IPS DF 4.7 (cell line): ENCODE measurements around the gene SLC19A1.

Source experiments
- DNase-seq: peaks from one replicate; pipeline ENCODE4 v3.0.0-alpha.2; 2013; ENCODE audit warnings: low spot score; ENCODE audit errors: extremely low read depth

SLC19A1 gene

DNA sequence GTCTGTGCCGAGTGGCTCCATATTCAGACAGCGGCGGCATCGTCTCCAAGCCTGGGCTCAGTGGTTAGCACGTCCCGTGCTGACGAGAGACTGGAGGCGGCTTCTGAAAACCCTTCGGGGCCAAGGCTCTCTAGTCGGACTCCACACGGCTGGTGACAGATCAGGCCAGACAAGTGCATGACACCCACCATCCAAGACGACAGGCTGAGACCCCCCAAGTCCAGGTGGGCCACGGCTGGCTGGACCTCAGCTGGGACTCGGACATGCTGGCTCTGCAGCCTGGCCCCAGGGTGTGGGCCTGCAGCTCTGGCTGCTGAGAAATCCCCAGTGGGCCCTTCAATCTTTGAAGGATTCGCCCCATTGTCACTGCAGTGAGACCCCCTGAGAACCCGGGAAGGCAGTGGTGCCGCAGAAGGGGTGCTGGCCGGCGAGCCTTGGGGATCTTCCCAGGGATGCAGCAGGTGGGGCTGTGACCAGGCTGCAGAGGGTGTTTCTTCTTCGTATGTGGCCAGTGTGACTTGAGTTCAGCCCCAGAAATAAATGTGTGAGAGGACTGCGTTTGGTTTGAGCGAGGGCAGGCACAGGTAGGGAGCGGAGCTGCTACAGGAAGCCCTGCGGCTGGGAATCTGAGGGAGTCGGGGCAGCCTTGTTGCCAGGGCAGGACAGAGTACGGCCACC is 15.9 kb upstream of the SLC19A1 start:
- no peak for DNase-seq

GRCh38 chr21:45557616-45558043 is 15.4 kb upstream of the SLC19A1 start:
- no peak for DNase-seq

DNA sequence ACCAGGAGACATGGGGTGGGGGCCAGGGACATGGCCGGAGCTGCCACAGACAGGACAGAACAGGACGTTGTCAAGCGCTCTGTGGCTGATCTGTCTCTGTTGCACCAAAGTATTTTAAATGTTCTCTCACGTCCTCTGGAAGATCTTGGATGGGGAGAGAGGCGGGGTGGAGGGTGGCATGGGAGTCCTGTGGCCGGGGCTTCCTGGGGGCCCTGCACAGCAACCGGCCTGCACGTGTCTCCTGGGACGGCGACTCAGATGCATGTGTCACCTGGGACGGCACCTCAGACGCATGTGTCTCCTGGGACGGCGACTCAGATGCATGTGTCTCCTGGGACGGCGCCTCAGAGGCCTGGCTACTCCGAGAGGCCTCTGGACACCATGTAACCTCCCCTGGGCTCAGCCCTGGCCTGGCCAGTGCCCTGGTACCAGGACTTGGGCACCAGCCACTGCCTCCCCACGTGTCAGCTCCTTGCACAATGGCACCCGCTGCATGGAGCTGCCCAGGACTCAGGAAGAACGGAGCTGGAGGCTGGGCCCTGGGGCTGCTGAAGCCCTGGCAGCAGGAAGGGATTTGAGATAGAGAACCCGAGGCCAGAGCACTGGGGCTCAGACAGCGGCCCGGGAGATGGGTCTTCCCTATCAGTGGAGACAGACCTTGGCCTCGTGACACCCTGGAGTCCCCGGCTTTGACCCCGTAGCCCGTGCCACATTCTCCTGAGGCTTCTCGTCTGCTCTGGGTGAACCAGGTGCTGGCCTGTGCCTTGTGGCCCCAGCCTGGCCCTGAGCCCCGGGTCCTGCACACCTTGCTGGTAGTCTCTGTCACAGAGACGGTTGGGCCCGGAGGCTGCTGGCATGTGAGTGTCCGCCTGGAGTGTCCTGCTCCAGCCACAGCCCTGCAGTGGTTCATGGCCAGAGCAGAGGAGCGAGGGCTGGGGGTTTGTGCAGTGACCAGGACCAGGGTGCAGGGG is 14.7 kb upstream of the SLC19A1 start:
- DNase-seq: no peak

DNA sequence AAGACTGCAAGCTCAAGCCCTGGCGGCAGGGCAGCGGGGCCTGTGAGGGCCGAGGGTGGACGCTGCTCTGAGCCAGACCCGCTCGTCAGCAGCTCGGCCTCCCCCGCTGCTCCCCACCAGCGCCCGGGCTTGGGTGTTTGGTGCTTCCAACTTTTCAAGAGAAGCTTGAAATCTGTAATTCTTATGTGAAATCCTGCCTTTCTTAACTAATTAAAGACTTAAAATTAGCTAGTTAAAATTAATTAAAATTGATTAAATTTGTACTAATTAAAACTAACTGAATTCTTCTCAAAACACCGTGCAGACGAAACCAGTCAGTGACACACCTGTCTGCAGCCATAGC is 14.0 kb upstream of the SLC19A1 start:
- no peak for DNase-seq

DNA sequence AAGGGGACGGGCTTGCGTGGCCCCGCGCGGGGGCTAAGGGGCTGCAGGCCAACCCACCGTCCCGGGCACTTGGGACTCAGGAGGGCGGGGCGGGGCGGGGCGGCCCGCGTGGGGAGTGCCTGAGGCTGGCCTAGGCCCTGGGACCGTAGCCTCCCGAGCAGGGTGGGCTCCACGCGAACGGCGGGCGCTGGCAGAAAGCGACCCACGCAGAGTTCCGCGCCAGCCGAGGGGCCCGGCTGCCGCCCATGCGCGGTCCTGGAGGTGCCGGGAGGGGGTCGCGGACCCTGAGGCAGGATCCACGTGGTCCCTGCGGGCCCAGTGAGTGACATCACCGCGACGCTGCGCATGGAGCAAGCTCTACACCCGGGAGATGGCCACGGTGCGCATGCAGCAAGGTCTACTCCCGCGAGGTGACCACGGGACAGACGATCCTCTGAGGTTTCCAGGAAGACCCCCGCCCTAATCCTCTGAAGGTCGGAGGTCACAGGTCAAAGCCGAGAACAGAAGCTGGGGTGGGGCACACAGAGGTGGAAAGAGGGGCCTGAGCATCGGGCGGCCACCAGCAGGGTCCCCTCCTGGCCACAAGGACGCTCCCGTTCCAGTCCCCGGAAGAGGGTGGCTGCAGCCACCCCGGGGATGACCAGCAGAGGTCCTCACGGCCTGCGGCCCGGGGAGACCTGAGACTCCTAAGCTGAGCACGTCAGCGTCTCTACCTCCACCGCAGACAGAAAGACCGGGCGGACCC is 13.5 kb upstream of the SLC19A1 start:
- DNase-seq: no peak

DNA sequence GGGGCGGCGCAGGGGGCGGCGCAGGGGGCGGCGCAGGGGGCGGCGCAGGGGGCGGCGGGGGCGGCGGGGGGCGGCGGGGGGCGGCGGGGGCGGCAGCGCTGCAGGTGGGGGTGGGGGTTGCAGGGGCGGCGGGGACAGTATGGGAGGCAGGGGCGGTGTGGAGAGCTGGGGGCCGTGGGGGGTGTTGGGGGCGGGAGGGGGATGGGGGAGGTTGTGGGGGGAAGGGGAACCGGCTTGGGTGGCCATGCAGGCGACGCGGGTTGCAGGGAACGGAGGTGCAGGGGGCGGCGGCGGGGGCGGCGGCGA is 13.0 kb upstream of the SLC19A1 start:
- DNase-seq: no peak

DNA sequence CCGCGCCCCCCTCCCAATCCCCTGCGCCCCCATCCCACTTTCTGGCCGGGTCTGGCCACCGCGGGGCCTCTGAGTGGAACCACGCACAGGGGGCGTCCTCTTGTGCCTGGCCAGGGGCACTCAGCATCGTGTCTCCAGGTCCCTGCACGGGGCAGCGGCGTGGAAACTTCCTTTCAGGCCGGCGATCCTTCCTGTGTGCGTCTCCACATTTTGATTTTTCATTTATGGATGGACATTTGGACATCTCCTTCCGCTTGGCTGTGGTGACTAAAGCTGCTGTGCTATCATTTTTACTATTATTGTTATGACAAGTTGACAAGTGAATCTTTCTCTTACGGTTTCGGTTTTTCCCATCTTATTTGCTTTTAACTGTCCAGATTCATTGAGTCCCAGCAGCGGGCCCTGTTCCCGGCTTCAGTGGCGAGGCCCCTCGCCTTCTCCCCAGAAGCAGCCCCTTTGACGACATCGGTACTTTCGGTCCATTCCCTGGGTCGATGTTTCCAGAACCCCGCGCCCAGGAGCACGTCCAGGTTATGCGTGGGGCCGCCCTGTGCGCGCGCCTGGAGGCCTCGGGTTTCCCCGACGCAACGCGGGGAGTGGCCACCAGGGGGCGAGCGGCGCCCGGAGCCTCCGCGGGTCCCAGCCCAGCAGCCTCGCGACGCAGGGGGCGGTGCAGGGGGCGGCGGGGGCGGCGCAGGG is 12.4 kb upstream of the SLC19A1 start:
- no peak for DNase-seq

DNA sequence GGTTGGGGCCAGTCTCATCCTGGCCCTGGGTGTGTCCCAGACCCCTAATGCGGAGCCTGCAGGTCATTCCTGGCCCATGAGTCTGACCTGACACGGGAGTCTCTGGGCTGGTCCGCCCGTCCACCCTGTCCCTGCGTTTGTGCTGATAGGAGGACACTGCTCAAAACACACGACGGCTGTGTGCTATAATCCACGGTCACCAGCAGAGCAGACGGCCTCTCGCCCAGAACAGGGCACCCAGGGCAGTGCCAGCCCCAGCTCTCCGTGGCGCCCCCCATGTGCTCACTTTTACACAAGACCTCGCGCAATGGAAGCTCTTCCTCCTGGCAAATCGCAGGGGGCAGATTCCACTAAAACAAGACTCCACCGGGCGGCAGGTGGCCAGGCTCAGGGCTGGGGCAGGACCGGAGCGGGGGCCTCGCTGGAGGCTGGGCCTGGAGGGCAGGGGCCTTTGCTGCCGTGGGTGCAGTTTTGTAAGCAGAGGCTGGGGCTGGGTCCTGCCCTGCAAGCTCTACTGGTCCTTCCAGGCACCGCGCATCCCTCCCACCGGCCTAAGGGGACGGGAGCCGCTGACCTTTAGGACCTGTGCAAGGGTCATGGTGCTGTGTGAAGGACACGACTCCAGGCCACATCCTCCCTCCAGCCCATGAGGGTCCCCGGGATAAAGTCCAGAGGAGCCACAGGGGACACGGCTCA is 10.6 kb upstream of the SLC19A1 start:
- DNase-seq: no peak

- DNase-seq: no peak
Measured at GRCh38 chr21:45551783-45552695, 9.8 kb upstream of the SLC19A1 start.

DNA sequence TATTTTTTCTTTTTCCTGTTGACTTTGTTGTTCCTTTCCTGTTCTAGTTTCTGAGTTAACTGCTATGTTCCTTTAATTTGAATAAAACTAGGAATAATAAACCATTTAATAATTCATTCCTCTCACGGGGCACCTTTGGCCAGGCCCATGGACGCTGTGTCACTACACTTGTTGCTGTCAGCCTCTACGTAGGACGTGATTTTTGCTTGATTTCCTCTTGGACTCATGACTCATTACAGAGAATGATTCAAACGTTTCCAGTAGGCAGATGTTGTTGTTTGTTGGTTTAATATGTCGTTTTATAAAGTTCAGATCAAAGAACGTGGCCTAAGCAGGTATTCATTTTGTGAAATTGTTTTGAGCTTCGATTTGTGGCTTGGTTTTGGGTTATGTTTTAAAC is 9.1 kb upstream of the SLC19A1 start:
- DNase-seq: no peak

DNA sequence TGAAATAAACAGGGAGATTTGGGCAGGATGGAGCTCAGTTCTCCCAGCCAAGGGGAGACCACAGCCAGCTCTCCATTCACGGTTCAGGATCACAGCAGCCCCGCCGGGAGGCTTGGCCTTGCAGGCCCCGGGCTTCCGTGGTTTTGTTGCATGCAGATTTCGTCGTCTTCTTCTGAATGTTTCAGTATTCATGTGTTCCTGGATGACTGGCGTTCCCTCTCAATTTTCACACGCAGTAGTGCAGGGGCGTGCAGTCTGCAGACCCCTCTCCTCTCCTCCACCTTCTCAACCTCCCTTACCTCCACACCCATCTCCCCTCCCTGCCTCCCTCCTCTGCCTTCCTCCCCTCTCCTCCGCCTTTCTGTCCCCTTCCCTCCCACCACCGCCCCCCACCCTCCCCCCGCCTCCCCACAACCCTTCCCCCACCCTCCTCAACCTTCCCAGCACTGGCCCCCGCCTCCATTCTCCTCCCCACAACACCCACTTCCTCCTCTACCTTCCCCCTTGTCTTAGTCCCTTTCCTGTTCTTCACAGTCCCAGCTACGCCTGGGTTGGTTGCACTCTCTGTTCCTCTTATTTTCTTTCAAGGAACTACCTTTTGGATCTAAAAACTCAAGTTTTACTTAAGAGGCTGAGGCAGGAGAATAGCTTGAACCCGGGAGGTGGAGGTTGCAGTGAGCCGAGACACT is 8.4 kb upstream of the SLC19A1 start:
- no peak for DNase-seq

GRCh38 chr21:45549626-45550463 is 7.6 kb upstream of the SLC19A1 start:
- DNase-seq: no peak

GRCh38 chr21:45548711-45549491 is 6.7 kb upstream of the SLC19A1 start:
- DNase-seq: no peak

- no peak for DNase-seq
Measured at GRCh38 chr21:45547545-45547900, 5.3 kb upstream of the SLC19A1 start.

DNA sequence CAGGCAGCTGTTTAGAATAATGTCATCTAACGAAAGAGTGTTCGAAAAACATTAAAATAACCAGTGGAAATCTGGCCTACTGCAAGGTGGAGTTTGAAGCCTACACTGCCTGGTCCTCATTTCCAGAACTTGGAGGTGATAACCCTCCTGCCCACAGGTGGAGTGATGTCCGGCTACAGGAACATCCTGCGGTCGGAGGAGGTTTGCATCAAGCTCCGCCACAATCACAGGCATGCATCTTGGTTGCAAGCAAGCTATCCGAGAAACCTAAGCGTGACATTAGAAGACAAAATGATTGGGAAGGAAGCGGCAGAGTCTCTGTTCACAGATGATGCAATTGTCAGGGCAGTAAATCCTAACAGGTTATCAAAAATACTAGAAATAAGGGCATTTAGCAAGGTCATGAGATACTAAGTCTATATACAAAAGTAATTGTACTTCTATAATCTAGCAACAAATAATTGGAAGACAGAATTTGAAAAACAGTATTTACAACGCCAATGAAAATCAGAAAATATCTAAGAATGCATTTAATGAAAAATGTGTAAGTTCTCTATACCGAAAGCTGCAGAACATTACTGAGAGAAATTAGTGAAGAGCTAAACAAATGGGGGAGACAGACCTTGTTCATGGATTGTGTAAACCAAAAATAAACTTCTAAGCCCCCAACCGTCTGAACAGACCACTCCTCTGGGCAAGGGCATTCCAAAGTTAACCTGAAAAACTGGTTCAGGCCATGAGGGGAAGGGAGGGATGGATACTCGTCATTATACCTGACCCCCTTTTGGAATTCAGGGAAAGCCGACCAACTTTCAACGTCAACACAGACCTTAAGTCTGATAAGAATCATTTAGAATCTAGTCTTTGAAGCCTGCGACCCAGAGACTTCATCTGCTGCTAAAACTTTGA is 4.7 kb upstream of the SLC19A1 start:
- DNase-seq: no peak

DNA sequence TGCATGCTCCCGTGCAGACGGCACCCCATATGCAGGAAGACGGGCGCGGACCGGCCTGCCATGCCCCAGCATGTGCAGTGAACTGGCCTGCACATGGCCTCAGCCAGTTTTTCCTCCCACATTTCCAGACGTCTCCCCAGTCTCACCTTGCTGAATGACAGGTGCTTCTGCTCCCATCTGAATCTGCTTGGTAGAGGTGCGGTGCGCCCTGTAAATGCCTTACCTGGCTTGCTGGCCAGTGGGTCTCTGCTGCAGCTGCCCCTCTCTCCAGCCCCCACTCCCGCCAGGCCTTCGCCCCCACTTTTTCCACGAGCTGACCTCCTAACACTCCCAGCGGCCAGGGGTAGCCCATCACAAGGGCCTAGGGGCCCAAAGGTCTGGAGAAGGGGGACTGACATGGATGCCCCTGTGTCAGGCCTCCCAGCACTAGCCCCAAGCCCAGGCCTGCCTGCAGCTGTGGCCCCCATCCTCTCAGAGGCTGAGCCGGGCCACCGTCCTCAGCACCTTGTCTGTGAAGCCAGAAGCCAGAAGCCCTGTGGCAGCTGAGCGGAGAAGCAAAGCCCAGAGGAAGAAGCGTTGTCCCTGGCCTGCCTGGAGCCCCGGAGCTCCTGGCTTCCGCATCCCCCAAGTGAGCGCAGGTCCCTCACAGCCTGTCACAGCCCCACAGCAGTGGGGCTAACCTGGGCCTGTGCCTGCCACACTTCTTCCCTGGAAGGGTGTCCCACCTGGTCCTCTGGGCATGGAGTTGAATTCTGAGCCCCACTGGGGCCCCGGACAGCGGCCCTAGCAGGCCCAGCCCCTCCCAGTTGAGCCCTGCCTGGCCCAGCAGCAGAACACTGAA is 3.7 kb upstream of the SLC19A1 start:
- no peak for DNase-seq
